ENCODE results near the gene RNF149.
A peak's percentile ranks its signal among the peaks of the same experiment; 100 is the strongest.
"Not testable (repeated sequence)": the region's sequence is repeated elsewhere in the genome, so short reads cannot be mapped to it uniquely, and the experiment has no call there.

Gene RNF149

GRCh38 chr2:101267671-101268656 lies 40.5 kb downstream of the RNF149 start:
- H3K36me3 Mint-ChIP-seq (ENCODE audit: low read depth) = peaks cover 71% of the 10 kb centered on the region
- H3K27ac Mint-ChIP-seq = peak overlapping the region; percentile 58
- H3K4me3 Mint-ChIP-seq = peak overlapping the region; percentile 27
- peaks cover 51% of the 10 kb centered on the region for H3K4me1 Mint-ChIP-seq (ENCODE audit: low read depth)
- no peaks in the 10 kb centered on the region for H3K9me3 Mint-ChIP-seq
- no peaks in the 10 kb centered on the region for H3K27me3 Mint-ChIP-seq (ENCODE audit: low read depth)

GRCh38 chr2:101265893-101266499 lies 42.5 kb downstream of the RNF149 start:
- Mint-ChIP-seq H3K4me3 (no peak overlapping the region), H3K27ac (no peak overlapping the region), H3K27me3 (ENCODE audit: low read depth) (no peaks in the 10 kb centered on the region), H3K9me3 (no peaks in the 10 kb centered on the region), H3K4me1 (ENCODE audit: low read depth) (peaks cover 41% of the 10 kb centered on the region), H3K36me3 (ENCODE audit: low read depth) (peaks cover 64% of the 10 kb centered on the region)

GRCh38 chr2:101264360-101264939 lies 44.1 kb downstream of the RNF149 start:
- no peaks in the 10 kb centered on the region for H3K27me3 Mint-ChIP-seq (ENCODE audit: low read depth)

GRCh38 chr2:101263377-101263800 lies 45.1 kb downstream of the RNF149 start:
- H3K9me3 Mint-ChIP-seq = no peaks in the 10 kb centered on the region
- H3K4me3 Mint-ChIP-seq = no peak overlapping the region
- peak overlapping the region; percentile 29 for H3K27ac Mint-ChIP-seq
- peaks cover 54% of the 10 kb centered on the region for H3K36me3 Mint-ChIP-seq (ENCODE audit: low read depth)
- no peaks in the 10 kb centered on the region for H3K27me3 Mint-ChIP-seq (ENCODE audit: low read depth)
- H3K4me1 Mint-ChIP-seq (ENCODE audit: low read depth) = peaks cover 37% of the 10 kb centered on the region

More at GRCh38 chr2:101264360-101264939, 44.1 kb downstream of the RNF149 start:
- Mint-ChIP-seq H3K9me3 (no peaks in the 10 kb centered on the region), H3K4me1 (ENCODE audit: low read depth) (peaks cover 32% of the 10 kb centered on the region), H3K27ac (peak overlapping the region; percentile 39), H3K4me3 (no peak overlapping the region), H3K36me3 (ENCODE audit: low read depth) (peaks cover 56% of the 10 kb centered on the region)

- Mint-ChIP-seq H3K4me1 (ENCODE audit: low read depth) (peaks cover 30% of the 10 kb centered on the region), H3K4me3 (no peak overlapping the region), H3K27me3 (ENCODE audit: low read depth) (no peaks in the 10 kb centered on the region), H3K9me3 (no peaks in the 10 kb centered on the region), H3K36me3 (ENCODE audit: low read depth) (peaks cover 53% of the 10 kb centered on the region), H3K27ac (no peak overlapping the region)
Measured at GRCh38 chr2:101262142-101262541, 46.4 kb downstream of the RNF149 start.

GRCh38 chr2:101258804-101259203 lies 49.7 kb downstream of the RNF149 start:
- Mint-ChIP-seq H3K27me3 (ENCODE audit: low read depth) (no peaks in the 10 kb centered on the region), H3K4me1 (ENCODE audit: low read depth) (peaks cover 34% of the 10 kb centered on the region), H3K4me3 (no peak overlapping the region), H3K9me3 (no peaks in the 10 kb centered on the region), H3K36me3 (ENCODE audit: low read depth) (peaks cover 43% of the 10 kb centered on the region), H3K27ac (no peak overlapping the region)

DNA sequence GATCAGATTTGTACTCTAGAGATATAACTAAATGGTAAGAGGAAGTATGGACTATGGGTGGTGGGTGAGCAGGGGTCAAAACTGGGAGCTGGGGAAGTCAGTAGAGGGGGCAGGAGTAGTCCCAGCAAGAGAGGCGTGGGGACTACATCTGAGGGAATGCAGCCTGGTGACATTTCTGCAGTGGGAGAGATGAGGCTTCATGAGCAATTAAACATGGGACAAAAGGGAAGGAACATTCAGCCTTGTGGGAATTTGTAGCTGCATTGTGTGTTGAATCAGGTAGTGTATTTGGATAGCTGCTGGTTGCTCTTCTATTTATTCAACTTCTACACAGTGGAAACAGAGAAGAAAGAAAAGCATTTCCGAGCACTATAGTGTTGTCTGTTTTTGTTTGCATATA lies 52.2 kb downstream of the RNF149 start:
- Mint-ChIP-seq H3K4me3 (no peak overlapping the region), H3K27ac (peak overlapping the region; percentile 23), H3K9me3 (no peaks in the 10 kb centered on the region), H3K27me3 (ENCODE audit: low read depth) (no peaks in the 10 kb centered on the region), H3K4me1 (ENCODE audit: low read depth) (peaks cover 36% of the 10 kb centered on the region), H3K36me3 (ENCODE audit: low read depth) (peaks cover 34% of the 10 kb centered on the region)

DNA sequence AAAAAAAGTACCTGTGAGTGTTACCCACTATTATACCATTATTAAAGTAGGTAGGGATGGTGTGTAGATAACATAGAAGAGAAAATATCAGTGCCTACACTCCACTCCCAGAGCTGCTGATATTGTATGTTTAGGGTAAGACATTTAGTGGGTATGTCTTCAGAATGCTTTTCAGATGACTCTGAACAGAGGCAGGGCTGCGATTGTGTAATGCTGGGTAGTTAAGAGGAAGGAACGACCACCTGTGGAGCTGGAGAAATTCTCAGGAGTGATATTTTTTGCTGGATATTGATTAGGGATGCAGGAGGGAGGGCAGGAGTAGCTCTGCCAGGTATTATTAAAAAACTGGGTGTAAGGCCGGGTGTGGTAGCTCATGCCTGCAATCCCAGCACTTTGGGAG lies 53.0 kb downstream of the RNF149 start:
- Mint-ChIP-seq H3K27ac (peak overlapping the region; percentile 6), H3K9me3 (no peaks in the 10 kb centered on the region), H3K27me3 (ENCODE audit: low read depth) (no peaks in the 10 kb centered on the region), H3K36me3 (ENCODE audit: low read depth) (peaks cover 32% of the 10 kb centered on the region), H3K4me3 (no peak overlapping the region), H3K4me1 (ENCODE audit: low read depth) (peaks cover 37% of the 10 kb centered on the region)

DNA sequence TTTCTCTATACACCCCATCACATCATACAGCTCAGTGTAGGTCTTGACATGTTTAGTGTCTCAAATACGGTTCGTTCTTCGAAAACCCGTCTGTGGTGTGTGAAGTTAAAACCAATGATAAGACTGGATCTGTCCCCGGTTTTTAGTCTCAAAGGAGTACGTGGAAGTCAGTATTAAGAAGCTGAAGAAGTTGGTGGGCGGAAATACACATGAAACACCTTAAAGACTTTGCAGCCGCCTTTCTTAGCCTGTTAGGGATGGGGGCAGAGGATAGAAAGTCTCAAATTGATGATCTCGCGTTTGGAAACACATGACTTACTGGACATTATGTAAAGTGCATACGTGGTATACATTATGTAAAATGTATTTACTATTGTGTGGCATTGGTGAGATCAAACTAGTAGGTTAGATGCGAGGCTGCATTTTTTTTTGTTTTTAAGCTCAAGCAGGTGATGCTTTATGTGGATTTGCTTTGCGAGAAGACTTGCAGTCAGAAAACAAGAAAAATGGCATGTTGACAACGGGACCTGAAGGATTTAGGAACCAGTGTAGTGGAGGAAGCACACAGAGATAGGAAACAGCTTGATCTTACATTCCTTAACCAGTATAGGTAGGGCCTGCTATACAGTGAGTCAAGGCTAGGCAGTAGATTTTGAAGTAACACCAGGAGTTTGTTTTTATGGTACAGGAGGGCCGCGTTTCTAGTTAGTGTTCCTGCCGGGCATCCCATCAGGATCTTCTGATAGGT lies 54.6 kb downstream of the RNF149 start:
- H3K27ac Mint-ChIP-seq = peak overlapping the region; percentile 96
- H3K4me1 Mint-ChIP-seq (ENCODE audit: low read depth) = peaks cover 32% of the 10 kb centered on the region
- peak overlapping the region; percentile 96 for H3K4me3 Mint-ChIP-seq
- peaks cover 24% of the 10 kb centered on the region for H3K36me3 Mint-ChIP-seq (ENCODE audit: low read depth)
- no peaks in the 10 kb centered on the region for H3K27me3 Mint-ChIP-seq (ENCODE audit: low read depth)
- H3K9me3 Mint-ChIP-seq = no peaks in the 10 kb centered on the region

GRCh38 chr2:101253013-101253702 lies 55.3 kb downstream of the RNF149 start:
- H3K4me1 Mint-ChIP-seq (ENCODE audit: low read depth) = peaks cover 32% of the 10 kb centered on the region
- no peaks in the 10 kb centered on the region for H3K27me3 Mint-ChIP-seq (ENCODE audit: low read depth)
- H3K27ac Mint-ChIP-seq = peak overlapping the region; percentile 96
- H3K4me3 Mint-ChIP-seq = peak overlapping the region; percentile 96
- H3K9me3 Mint-ChIP-seq = no peaks in the 10 kb centered on the region
- peaks cover 23% of the 10 kb centered on the region for H3K36me3 Mint-ChIP-seq (ENCODE audit: low read depth)

DNA sequence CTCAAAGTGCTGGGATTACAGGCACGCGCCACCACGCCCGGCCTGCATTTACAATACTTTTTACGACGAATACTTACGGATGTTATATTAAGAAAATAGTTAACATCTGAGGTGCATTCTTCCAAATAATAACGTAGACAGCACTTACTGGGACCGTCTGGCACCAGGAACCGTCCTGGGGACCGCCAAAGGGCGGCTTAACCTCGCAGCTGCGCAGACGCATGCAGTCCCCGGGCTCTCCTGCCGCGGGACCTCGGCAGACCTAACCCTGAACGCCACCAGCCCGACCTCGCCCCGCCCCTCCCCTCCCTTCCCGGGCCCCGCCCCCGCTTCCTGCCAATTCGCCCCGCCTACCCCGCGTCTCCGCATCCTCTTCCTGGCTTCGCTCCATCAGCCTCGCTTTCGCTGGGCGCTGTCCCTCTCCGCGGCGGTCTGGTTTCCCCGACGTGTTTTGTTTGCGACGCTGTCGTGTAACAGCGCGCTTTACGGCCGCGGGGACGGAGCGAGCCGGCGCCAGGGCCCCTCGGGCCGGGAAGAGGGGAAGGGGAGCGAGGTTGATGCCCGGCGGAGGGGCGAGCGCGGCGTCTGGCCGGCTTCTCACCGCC lies 56.0 kb downstream of the RNF149 start, which contains the start of gene CNOT11:
Gene CNOT11, plus strand, starts transcription at position 479 of the 605 bp plus-strand sequence. Its CDS starts 79 bp downstream, at position 558.
- Mint-ChIP-seq H3K4me3 (peak within 1 kb of the TSS; percentile 96), H3K36me3 (ENCODE audit: low read depth) (peaks cover 18% of the 10 kb centered on the region), H3K9me3 (no peaks in the 10 kb centered on the region), H3K27me3 (ENCODE audit: low read depth) (no peaks in the 10 kb centered on the region), H3K4me1 (ENCODE audit: low read depth) (peaks cover 30% of the 10 kb centered on the region), H3K27ac (peak within 1 kb of the TSS; percentile 96)

- Mint-ChIP-seq H3K27me3 (ENCODE audit: low read depth) (no peaks in the 10 kb centered on the region), H3K9me3 (no peaks in the 10 kb centered on the region), H3K4me1 (ENCODE audit: low read depth) (peaks cover 30% of the 10 kb centered on the region), H3K4me3 (peak overlapping the region; percentile 86), H3K36me3 (ENCODE audit: low read depth) (peaks cover 16% of the 10 kb centered on the region), H3K27ac (peak overlapping the region; percentile 92)
Measured at GRCh38 chr2:101251844-101252407, 56.6 kb downstream of the RNF149 start.

DNA sequence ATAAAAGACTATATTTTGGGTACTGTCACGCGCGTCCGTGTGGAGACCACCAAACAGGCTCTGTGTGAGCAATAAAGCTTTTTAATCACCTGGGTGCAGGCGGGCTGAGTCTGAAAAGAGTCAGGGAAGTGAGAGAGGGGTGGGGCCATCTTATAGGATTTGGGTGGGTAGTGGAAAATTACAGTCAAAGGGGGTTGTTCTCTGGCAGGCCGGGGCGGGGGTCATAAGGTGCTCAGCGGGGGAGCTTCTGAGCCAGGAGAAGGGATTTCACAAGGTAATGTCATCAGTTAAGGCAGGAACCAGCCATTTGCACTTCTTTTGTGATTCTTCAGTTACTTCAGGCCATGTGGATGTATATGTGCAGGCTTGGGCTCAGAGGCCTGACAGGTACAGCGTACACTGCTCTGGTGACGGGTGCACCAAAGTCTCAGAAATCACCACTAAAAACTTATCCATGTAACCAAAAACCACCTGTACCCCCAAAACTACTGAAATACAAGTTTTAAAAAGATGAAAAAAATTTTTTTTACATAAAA lies 57.2 kb downstream of the RNF149 start:
- Mint-ChIP-seq H3K4me1 (ENCODE audit: low read depth) (peaks cover 29% of the 10 kb centered on the region), H3K4me3 (peak overlapping the region; percentile 1), H3K36me3 (ENCODE audit: low read depth) (peaks cover 16% of the 10 kb centered on the region)
- H3K27ac Mint-ChIP-seq; H3K9me3 Mint-ChIP-seq; H3K27me3 Mint-ChIP-seq (ENCODE audit: low read depth): not testable (repeated sequence)
